ENCODE data around the gene CTNNA3.

DNA sequence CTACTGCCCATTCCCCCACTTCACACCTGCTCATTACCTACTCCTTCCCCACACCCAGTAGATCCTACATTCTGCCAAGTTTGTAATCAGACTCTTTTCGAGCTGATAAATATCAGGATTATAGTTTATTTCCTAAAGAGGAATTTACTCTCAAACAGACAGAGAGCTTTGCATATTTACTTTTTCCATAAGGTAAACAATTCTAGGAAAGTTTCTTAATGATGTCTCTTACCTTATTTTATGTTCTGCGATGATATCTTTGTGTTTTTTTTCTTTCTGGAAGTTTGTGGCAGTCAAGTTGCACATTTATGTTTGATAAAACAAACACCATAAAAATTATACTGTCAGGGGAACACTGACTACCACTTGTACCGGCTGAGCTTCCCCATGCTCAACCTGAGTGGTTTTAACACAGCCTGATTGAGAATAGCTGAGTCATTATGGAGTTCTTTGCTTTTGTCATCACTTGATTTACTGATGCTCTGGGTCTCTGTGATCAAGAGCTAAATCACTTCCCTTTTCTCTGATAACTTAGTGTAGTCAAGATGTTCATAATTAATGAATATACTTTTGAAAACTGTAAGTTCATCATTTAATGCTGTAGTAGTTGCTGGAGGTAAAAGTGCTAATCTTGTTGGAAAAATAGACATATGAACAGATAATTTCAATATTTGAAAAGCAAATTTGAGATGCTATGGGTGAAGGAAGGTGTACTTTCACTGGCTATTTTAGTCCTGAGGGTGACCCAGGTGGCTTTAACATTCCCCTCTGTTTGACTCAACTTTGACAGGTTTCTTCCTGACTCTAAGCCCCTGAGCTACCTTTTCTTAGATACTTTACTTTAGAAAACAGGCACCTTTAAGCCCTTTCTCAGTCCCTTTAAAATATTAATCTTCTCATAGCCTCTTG, 1804.7 kb downstream of the CTNNA3 start:
- TF ChIP-seq POLR2A (IDR thresholded peaks at IDR 0.05) (no peak), CTCF (IDR thresholded peaks at IDR 0.05) (no peak), EP300 (IDR thresholded peaks at IDR 0.05) (no peak)
